K562 (cell line): Measurements from ENCODE around the gene DYDC1. TPM values are rescaled to one million over a fixed set of nuclear protein-coding genes. Genes with fewer than 3 reads are reported as not detected.
A peak's percentile ranks its signal among the peaks of the same experiment; 100 is the strongest.

Experiments used
- ATAC-seq: fragments of 200-7000 bp; cut with Tn5 transposase; 3 replicates; pipeline ENCODE4 v1.9.1; 2020; ENCODE audit warnings: moderate library complexity
- BruUV-seq: library from RNA; stranded (reverse); fragments of 400-500 nt; replicated peaks from 2 replicates; lab custom pipeline; 2021; lab: Mats Ljungman, UMichigan
- CTCF ChIA-PET: fragments of 300-600 bp; formaldehyde crosslinking; extraction: SDS; loops from one replicate; lab custom pipeline; 2021; ENCODE audit warnings: low intra/inter-chr PET ratio; lab: Yijun Ruan, JAX
- POLR2A ChIA-PET: fragments of 300-600, 350-650 bp; sonication (Branson Sonifier 250); formaldehyde crosslinking; extraction: SDS; loops from one replicate; lab custom pipeline; 2021; ENCODE audit warnings: antibody characterized with exemption, inconsistent platforms; lab: Yijun Ruan, JAX
- DNase-seq, 4 experiments: peaks; one replicate each; pipeline versions ENCODE4 v3.0.0 to v3.0.0-alpha.2; 2011 to 2018; ENCODE audit warnings: low spot score in 3 of 4, mixed read lengths in 3 of 4; ENCODE audit errors: extremely low read depth in 1 of 4
- FAIRE-seq: peaks from 2 replicates; lab custom pipeline; 2011; peaks lifted over from hg19 to GRCh38; lab: Jason Lieb, UNC
- H2AFZ ChIP-seq: 2 replicates; pipeline ENCODE4 v1.6.0; 2011; ENCODE audit warnings: low read depth, low read length, control low read depth, inconsistent platforms
- H3K27ac ChIP-seq: fragments of 200-600 bp; 3 replicates; pipeline ENCODE4 v1.8.0; 2011; ENCODE audit warnings: low read depth, mild to moderate bottlenecking, control low read depth, inconsistent platforms, low read length, moderate library complexity, mixed read lengths; ENCODE audit errors: extremely low read depth
- H3K27me3 ChIP-seq, 2 experiments: fragments of 300-600 bp in 1 of 2; 2 replicates in 1 of 2; 3 replicates in 1 of 2; pipeline versions ENCODE4 v1.6.0 to v1.8.0; 2011; ENCODE audit warnings: inconsistent platforms in 2 of 2, low read length in 2 of 2, mild to moderate bottlenecking in 1 of 2, mixed read lengths in 1 of 2, moderate library complexity in 1 of 2; ENCODE audit not compliant: control insufficient read depth in 2 of 2, insufficient read depth in 2 of 2
- H3K36me3 ChIP-seq: fragments of 300-600 bp; 3 replicates; pipeline ENCODE4 v1.8.0; 2011; ENCODE audit warnings: mild to moderate bottlenecking, low read length, inconsistent platforms; ENCODE audit not compliant: control insufficient read depth, insufficient read depth
- H3K4me1 ChIP-seq, 2 experiments: fragments of 200-600 bp in 1 of 2; replicated peaks in 1 of 2; 2 replicates in 1 of 2; 3 replicates in 1 of 2; pipeline versions ENCODE4 v1.5.1 to v1.8.0; 2011; ENCODE audit warnings: inconsistent platforms in 2 of 2, low read length in 2 of 2, mild to moderate bottlenecking in 1 of 2, mixed read lengths in 1 of 2, moderate library complexity in 1 of 2; ENCODE audit not compliant: control insufficient read depth in 2 of 2, insufficient read depth in 2 of 2
- H3K4me2 ChIP-seq: 2 replicates; pipeline ENCODE4 v1.6.1; 2011; ENCODE audit warnings: low read length, control low read depth, inconsistent platforms, mixed read lengths; ENCODE audit not compliant: insufficient read depth
- H3K4me3 ChIP-seq: fragments of 200-600 bp; sonication (generic), shearing (Covaris generic); 2 replicates; pipeline ENCODE4 v1.5.1; 2016; ENCODE audit warnings: control low read depth, inconsistent platforms
- H3K79me2 ChIP-seq: fragments of 200-600 bp; 3 replicates; pipeline ENCODE4 v1.8.0; 2011; ENCODE audit warnings: low read length, inconsistent platforms; ENCODE audit not compliant: control insufficient read depth, insufficient read depth
- H3K9ac ChIP-seq, 2 experiments: 2 replicates each; pipeline versions ENCODE4 v1.6.0 to v1.6.1; 2011; ENCODE audit warnings: low read depth in 2 of 2, low read length in 2 of 2, control low read depth in 1 of 2, inconsistent platforms in 1 of 2, mild to moderate bottlenecking in 1 of 2, mixed read lengths in 1 of 2; ENCODE audit not compliant: insufficient read depth in 1 of 2
- H3K9me1 ChIP-seq: one replicate; pipeline ENCODE4 v1.6.0; 2011; ENCODE audit warnings: inconsistent platforms, mild to moderate bottlenecking, low read length, moderate library complexity; ENCODE audit not compliant: control insufficient read depth, insufficient read depth
- H3K9me3 ChIP-seq: replicated peaks from 2 replicates; pipeline ENCODE4 v1.5.1; 2011; ENCODE audit warnings: low read depth, low read length, inconsistent platforms; ENCODE audit not compliant: control insufficient read depth, insufficient read depth
- H4K20me1 ChIP-seq: replicated peaks from 2 replicates; pipeline ENCODE4 v1.6.1; 2011; ENCODE audit warnings: low read length, inconsistent platforms, mixed read lengths; ENCODE audit not compliant: control insufficient read depth, insufficient read depth
- ATF7 ChIP-seq: fragments of 450-650 bp; IDR thresholded peaks from 2 replicates; pipeline ENCODE4 v1.7.1; 2014; ENCODE audit warnings: mild to moderate bottlenecking, moderate library complexity
- NELFE ChIP-seq: IDR thresholded peaks from 2 replicates; pipeline ENCODE4 v1.6.1; 2011; ENCODE audit warnings: mild to moderate bottlenecking; ENCODE audit not compliant: insufficient read depth, insufficient read length
- RNF2 ChIP-seq: sonication (generic); IDR thresholded peaks from 2 replicates; pipeline ENCODE4 v1.6.1; 2016
- SMARCE1 ChIP-seq: fragments of 450-650 bp; IDR thresholded peaks from 2 replicates; pipeline ENCODE4 v1.7.1; 2016; ENCODE audit warnings: mild to moderate bottlenecking
- SPI1 ChIP-seq: IDR thresholded peaks from 2 replicates; pipeline ENCODE4 v1.6.1; 2011; ENCODE audit warnings: low read depth, low read length, control low read depth, borderline replicate concordance
- ZNF561 ChIP-seq: fragments of 450-650 bp; formaldehyde crosslinking; conservative IDR thresholded peaks from 2 replicates; pipeline ENCODE4 v1.4.0; 2020; ENCODE audit warnings: mild to moderate bottlenecking, moderate library complexity
- WGBS: fragments of 100-300 bp; shearing (Covaris generic); methylation state at CpG from one replicate; pipeline ENCODE4 v1.1.6; 2016; ENCODE audit warnings: low coverage, mixed read lengths; ENCODE audit not compliant: insufficient coverage; ENCODE audit errors: missing lambda C conversion rate; 5-methylcytosine and 5-hydroxymethylcytosine counted together
- in situ Hi-C: fragments of 300-500 bp; cut with MboI; formaldehyde crosslinking; loops from 4 replicates; pipeline ENCODE4 v1.15.0; 2018; ENCODE audit warnings: inconsistent platforms, mixed read lengths
- intact Hi-C: fragments of 100-400 bp; cut with micrococcal nuclease; formaldehyde crosslinking; loops from 2 replicates; pipeline ENCODE4 v1.14.2; 2022
- polyA plus RNA-seq, 8 experiments: library from polyadenylated mRNA; depleted of rRNA in 4 of 8; stranded (reverse) in 5 of 8; unstranded in 3 of 8; fragments of >200 nt; fragmentation: Nextera tagmentation in 2 of 8; fragmentation: Illumina TruSeq in 1 of 8; extraction: Ambion mirVana in 2 of 8; extraction: Trizol in 1 of 8; gene quantifications; 2 replicates each; pipeline versions ENCODE4 v1.2.1 to v1.2.3, GENCODE V29; 2011 to 2014; ENCODE audit warnings: inconsistent platforms in 1 of 8, missing spikeins in 1 of 8
- total RNA-seq, 7 experiments: library from RNA; depleted of rRNA in 6 of 7; stranded (reverse); fragments of >200 nt in 6 of 7; fragmentation: Illumina TruSeq in 2 of 7; extraction: Trizol in 2 of 7; gene quantifications; 2 replicates each; pipeline versions ENCODE4 v1.2.1 to v1.2.3, GENCODE V29; 2011 to 2021; ENCODE audit warnings: low replicate concordance in 1 of 7

Gene DYDC1
- total and polyA plus RNA-seq, 9 of the 15 experiments (the other 6 are each of a cell fraction or from before 2014, with no cell fraction given): not detected

DNA sequence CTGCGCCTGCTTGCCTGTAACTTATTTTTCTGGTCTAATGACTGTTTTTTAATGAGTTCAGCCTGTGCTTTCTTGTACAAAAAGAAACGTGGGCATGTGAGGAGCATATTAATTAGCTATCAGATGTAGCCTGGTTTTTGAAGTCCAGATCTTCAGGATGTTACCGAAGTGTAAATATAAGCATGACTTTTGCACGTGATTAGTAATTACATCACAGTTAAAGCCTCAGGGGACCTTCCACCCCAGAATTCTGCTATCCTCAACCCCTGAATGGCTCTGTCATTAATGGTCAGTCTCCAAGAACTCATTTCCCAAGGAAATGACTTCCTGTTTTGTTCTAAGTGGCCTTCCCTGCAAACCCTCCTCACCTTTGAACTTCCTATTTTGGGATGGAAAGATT, 49.6 kb upstream of the DYDC1 start:
- H3K27me3 ChIP-seq: peaks cover 15 to 31% of the 10 kb centered on the region in 2 experiments
- POLR2A ChIA-PET: interaction anchor here (0.8 to 1.2 kb wide), 4 partner anchors 8 to 222 kb away, joined by 3 read pairs; no protein-coding TSS in a partner anchor
- intact Hi-C loops (no loop called here), in situ Hi-C loops (no loop called here)
- H3K9me3 ChIP-seq: 0 out of 2 replicates have a peak, but pooled peaks cover 2% of the 10 kb centered on the region
- no peaks in the 10 kb centered on the region for H4K20me1 ChIP-seq
- H3K4me3 ChIP-seq: no peak overlapping the region
- TF ChIP-seq ATF7 (no peak), SPI1 (peak; percentile 29; the same call in 1 of the 2 replicates), ZNF561 (CRISPR knock-in tag) (no peak)
- peaks cover 4 to 10% of the 10 kb centered on the region in 2 experiments; a peak in 4 of 5 replicates for H3K4me1 ChIP-seq
- WGBS: 0% methylated on average over 4 of the region's 4 CpGs
- DNase-seq (no peak), ATAC-seq (no peak), FAIRE-seq (no peak)
- no peak overlapping the region for H3K9ac ChIP-seq
- H3K9me1 ChIP-seq: no peaks in the 10 kb centered on the region
- CTCF ChIA-PET: no interaction called here
- no peak overlapping the region for H3K27ac ChIP-seq
- no TSS peak for BruUV-seq
- H3K4me2 ChIP-seq: no peak overlapping the region
- no peak overlapping the region for H2AFZ ChIP-seq
- H3K36me3 ChIP-seq: no peaks in the 10 kb centered on the region
- no peaks in the 10 kb centered on the region for H3K79me2 ChIP-seq

DNA sequence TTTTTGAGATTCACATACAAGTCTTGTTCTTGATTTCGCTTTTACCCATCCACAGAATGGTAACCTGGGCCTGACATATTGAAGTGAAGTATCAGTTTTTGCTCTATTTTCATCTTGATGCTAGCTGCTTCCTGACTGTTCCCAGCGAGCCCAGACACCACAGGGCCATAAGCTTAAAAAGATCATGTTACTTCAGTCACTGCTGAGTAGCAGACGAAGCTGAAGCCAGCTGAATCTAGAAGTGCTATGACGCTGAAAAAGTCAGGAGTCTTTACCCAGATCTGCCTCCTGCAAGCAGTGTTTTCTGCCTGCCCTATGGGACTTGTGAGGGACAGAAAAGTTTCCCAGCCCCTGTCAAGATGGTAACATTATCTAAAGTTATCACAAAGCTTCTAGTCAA, 49.1 kb upstream of the DYDC1 start:
- ATAC-seq: no peak
- Histone ChIP-seq H3K9me3 (0 out of 2 replicates have a peak, but pooled peaks cover 2% of the 10 kb centered on the region), H2AFZ (no peak overlapping the region), H3K9ac (no peak overlapping the region), H4K20me1 (no peaks in the 10 kb centered on the region), H3K9me1 (no peaks in the 10 kb centered on the region), H3K36me3 (no peaks in the 10 kb centered on the region), H3K79me2 (no peaks in the 10 kb centered on the region), H3K27me3 (peaks cover 15 to 31% of the 10 kb centered on the region in 2 experiments), H3K27ac (no peak overlapping the region), H3K4me2 (no peak overlapping the region), H3K4me3 (no peak overlapping the region), H3K4me1 (peaks cover 0 to 10% of the 10 kb centered on the region in 2 experiments; a peak in 3 of 5 replicates)
- BruUV-seq: no TSS peak
- no peak for FAIRE-seq
- TF ChIP-seq SMARCE1 (no peak), NELFE (no peak), RNF2 (0 out of 2 replicates have a peak, but pooled peaks have one; percentile 12)
- in situ Hi-C loops: no loop called here
- intact Hi-C loops: no loop called here
- 0% methylated on average over 4 of the region's 4 CpGs for WGBS
- POLR2A ChIA-PET: interaction anchor here (0.8 to 1.2 kb wide), 5 partner anchors 8 to 223 kb away, joined by 3 read pairs; no protein-coding TSS in a partner anchor
- no peak for DNase-seq
- CTCF ChIA-PET: no interaction called here
